MV-4-11 (cell line): ENCODE data around the gene TMEM30A.
A peak's percentile ranks its signal among the peaks of the same experiment; 100 is the strongest.

Source experiments
- DNase-seq: peaks from one replicate; lab custom pipeline; 2025; lab: John Stamatoyannopoulos, UW

TMEM30A gene

GRCh38 chr6:75284632-75285282 lies at the start of gene TMEM30A:
Gene TMEM30A, minus strand, starts transcription at chr6:75284792. Its CDS starts 154 bp downstream, at chr6:75284638.
- DNase-seq: peak; percentile 99

GRCh38 chr6:75333676-75334200 lies 49.1 kb upstream of the TMEM30A start:
- DNase-seq: no peak

- no peak for DNase-seq
Observed at GRCh38 chr6:75331151-75331550, 46.6 kb upstream of the TMEM30A start.

- DNase-seq: no peak
Observed at GRCh38 chr6:75329703-75330102, 45.1 kb upstream of the TMEM30A start.

GRCh38 chr6:75327807-75328206 lies 43.2 kb upstream of the TMEM30A start:
- DNase-seq: no peak

- DNase-seq: no peak
Observed at GRCh38 chr6:75326557-75327258, 42.1 kb upstream of the TMEM30A start.

- no peak for DNase-seq
Observed at GRCh38 chr6:75318900-75319299, 34.3 kb upstream of the TMEM30A start.

- no peak for DNase-seq
Observed at GRCh38 chr6:75317503-75318206, 33.1 kb upstream of the TMEM30A start.

GRCh38 chr6:75315978-75316377 lies 31.4 kb upstream of the TMEM30A start:
- no peak for DNase-seq

GRCh38 chr6:75308250-75308988 lies 23.8 kb upstream of the TMEM30A start:
- DNase-seq: no peak

- DNase-seq: no peak
Observed at GRCh38 chr6:75307364-75308004, 22.9 kb upstream of the TMEM30A start.

- no peak for DNase-seq
Observed at GRCh38 chr6:75306064-75306463, 21.5 kb upstream of the TMEM30A start.

- DNase-seq: no peak
Observed at GRCh38 chr6:75305573-75305972, 21.0 kb upstream of the TMEM30A start.

- no peak for DNase-seq
Observed at GRCh38 chr6:75302280-75302679, 17.7 kb upstream of the TMEM30A start.

GRCh38 chr6:75301537-75301936 lies 16.9 kb upstream of the TMEM30A start:
- DNase-seq: no peak

- DNase-seq: no peak
Observed at GRCh38 chr6:75301088-75301487, 16.5 kb upstream of the TMEM30A start.

GRCh38 chr6:75300531-75300855 lies 15.9 kb upstream of the TMEM30A start:
- no peak for DNase-seq

- DNase-seq: no peak
Observed at GRCh38 chr6:75299801-75300530, 15.4 kb upstream of the TMEM30A start.

GRCh38 chr6:75296811-75297779 lies 12.5 kb upstream of the TMEM30A start:
- DNase-seq: peak; percentile 52

GRCh38 chr6:75292555-75292954 lies 8.0 kb upstream of the TMEM30A start:
- DNase-seq: peak; percentile 8
